Cardiac muscle cell (in vitro differentiated cells and primary cell): Measurements from ENCODE around the gene CALHM3. TPM values are rescaled to one million over a fixed set of nuclear protein-coding genes. Genes with fewer than 3 reads are reported as not detected.

ENCODE experiments used
- DNase-seq, 2 donors: peaks; one replicate each; pipeline versions ENCODE4 v3.0.0 to v3.0.0-alpha.2; 2010 to 2017; ENCODE audit warnings: low read depth in 1 of 2, low spot score in 1 of 2
- H3K27ac ChIP-seq: fragments of 200-600 bp; sonication (generic); 2 replicates; pipeline ENCODE4 v1.5.1; 2016
- H3K27me3 ChIP-seq: fragments of 200-600 bp; sonication (generic); 2 replicates; pipeline ENCODE4 v1.6.0; 2016; ENCODE audit warnings: control low read depth
- H3K36me3 ChIP-seq: fragments of 200-600 bp; sonication (generic); 2 replicates; pipeline ENCODE4 v1.5.1; 2016; ENCODE audit warnings: control low read depth
- H3K4me1 ChIP-seq: fragments of 200-600 bp; sonication (generic); 2 replicates; pipeline ENCODE4 v1.8.1; 2017; ENCODE audit warnings: low read depth, mild to moderate bottlenecking, mixed run types
- H3K4me3 ChIP-seq: fragments of 200-600 bp; sonication (generic); 2 replicates; pipeline ENCODE4 v1.5.1; 2016; ENCODE audit warnings: mild to moderate bottlenecking
- H3K9me3 ChIP-seq: fragments of 200-600 bp; sonication (generic); 2 replicates; pipeline ENCODE4 v1.5.1; 2017; ENCODE audit warnings: low read depth, mild to moderate bottlenecking, control low read depth
- CTCF ChIP-seq: IDR thresholded peaks from 2 replicates; pipeline ENCODE4 v1.5.1; 2012; ENCODE audit warnings: low read depth, mild to moderate bottlenecking, low read length
- polyA plus RNA-seq: library from polyadenylated mRNA; unstranded; fragments of >200 nt; fragmentation: Nextera tagmentation; extraction: Ambion mirVana; gene quantifications from 2 replicates; pipeline ENCODE4 v1.2.1, GENCODE V29; 2016
- total RNA-seq: library from RNA; depleted of rRNA; stranded (reverse); fragments of >200 nt; gene quantifications from 2 replicates; pipeline ENCODE4 v1.2.3, GENCODE V29; 2016

The CALHM3 gene
- total and polyA plus RNA-seq, 2 experiments from 2014 or later: not detected

GRCh38 chr10:103463499-103463898 lies 15.5 kb downstream of the CALHM3 start:
- Histone ChIP-seq H3K36me3 (no peaks in the 10 kb centered on the region), H3K4me3 (no peak overlapping the region), H3K9me3 (no peaks in the 10 kb centered on the region), H3K27me3 (no peaks in the 10 kb centered on the region), H3K4me1 (no peaks in the 10 kb centered on the region), H3K27ac (no peak overlapping the region)
- no peak for TF ChIP-seq CTCF
- DNase-seq: peak in 1 of 2 donors; percentile 19

GRCh38 chr10:103459615-103460014 lies 19.4 kb downstream of the CALHM3 start:
- TF ChIP-seq CTCF: no peak
- Histone ChIP-seq H3K27me3 (no peaks in the 10 kb centered on the region), H3K4me1 (no peaks in the 10 kb centered on the region), H3K9me3 (no peaks in the 10 kb centered on the region), H3K27ac (no peak overlapping the region), H3K4me3 (no peak overlapping the region), H3K36me3 (no peaks in the 10 kb centered on the region)
- DNase-seq: no peak

GRCh38 chr10:103458720-103459119 lies 20.3 kb downstream of the CALHM3 start, which contains the start of gene CALHM1:
CALHM1 (minus strand) TSS chr10:103458900; CDS start chr10:103458751, 149 bp downstream.
- no peak within 1 kb of the TSS for H3K27ac ChIP-seq
- no peak within 1 kb of the TSS for H3K4me3 ChIP-seq
- DNase-seq: no peak

GRCh38 chr10:103457896-103458583 lies 21.0 kb downstream of the CALHM3 start:
- no peaks in the 10 kb centered on the region for H3K9me3 ChIP-seq
- TF ChIP-seq CTCF: no peak
- no peak overlapping the region for H3K27ac ChIP-seq
- H3K27me3 ChIP-seq: no peaks in the 10 kb centered on the region
- H3K36me3 ChIP-seq: no peaks in the 10 kb centered on the region
- no peaks in the 10 kb centered on the region for H3K4me1 ChIP-seq
- no peak for DNase-seq
- no peak overlapping the region for H3K4me3 ChIP-seq

More at GRCh38 chr10:103458720-103459119, 20.3 kb downstream of the CALHM3 start, which contains the start of gene CALHM1:
- Histone ChIP-seq H3K4me1 (no peaks in the 10 kb centered on the region), H3K9me3 (no peaks in the 10 kb centered on the region), H3K36me3 (no peaks in the 10 kb centered on the region), H3K27me3 (no peaks in the 10 kb centered on the region)
- no peak for TF ChIP-seq CTCF

- Histone ChIP-seq H3K27ac (no peak overlapping the region), H3K27me3 (no peaks in the 10 kb centered on the region), H3K9me3 (no peaks in the 10 kb centered on the region), H3K4me1 (no peaks in the 10 kb centered on the region), H3K36me3 (no peaks in the 10 kb centered on the region), H3K4me3 (no peak overlapping the region)
- no peak for DNase-seq
- no peak for TF ChIP-seq CTCF
Observed at GRCh38 chr10:103457176-103457712, 21.8 kb downstream of the CALHM3 start.
